Mucosa of rectum (tissue), 2 donors: ENCODE measurements around the gene LPAR5.
"Not testable (repeated sequence)": the region's sequence is repeated elsewhere in the genome, so short reads cannot be mapped to it uniquely, and the experiment has no call there.

Experiments used
- H3K27ac ChIP-seq, 2 donors: one replicate each; pipeline ENCODE4 v1.7.0; 2013; ENCODE audit warnings: inconsistent platforms in 2 of 2, low read depth in 2 of 2, low read length in 2 of 2
- H3K27me3 ChIP-seq, 2 donors: one replicate each; pipeline ENCODE4 v1.7.0; 2013; ENCODE audit warnings: low read length in 2 of 2; ENCODE audit not compliant: control insufficient read depth in 2 of 2, insufficient read depth in 2 of 2
- H3K36me3 ChIP-seq, 2 donors: one replicate each; pipeline ENCODE4 v1.7.0; 2013; ENCODE audit warnings: low read length in 2 of 2; ENCODE audit not compliant: control insufficient read depth in 2 of 2, insufficient read depth in 2 of 2
- H3K4me1 ChIP-seq, 2 donors: one replicate each; pipeline ENCODE4 v1.7.0; 2013; ENCODE audit warnings: low read length in 2 of 2, mild to moderate bottlenecking in 1 of 2; ENCODE audit not compliant: control insufficient read depth in 2 of 2, insufficient read depth in 2 of 2
- H3K4me3 ChIP-seq, 2 donors: one replicate each; pipeline ENCODE4 v1.7.0; 2013; ENCODE audit warnings: low read length in 2 of 2
- H3K9ac ChIP-seq, 2 donors: one replicate each; pipeline ENCODE4 v1.7.0; 2013; ENCODE audit warnings: low read length in 2 of 2, low read depth in 1 of 2, mild to moderate bottlenecking in 1 of 2
- H3K9me3 ChIP-seq, 2 donors: one replicate each; pipeline ENCODE4 v1.7.0; 2013; ENCODE audit warnings: low read length in 2 of 2; ENCODE audit not compliant: control insufficient read depth in 2 of 2
- donor health status: healthy.
- donor health status: Normal muscosa, but diverticular disease.

Gene LPAR5

DNA sequence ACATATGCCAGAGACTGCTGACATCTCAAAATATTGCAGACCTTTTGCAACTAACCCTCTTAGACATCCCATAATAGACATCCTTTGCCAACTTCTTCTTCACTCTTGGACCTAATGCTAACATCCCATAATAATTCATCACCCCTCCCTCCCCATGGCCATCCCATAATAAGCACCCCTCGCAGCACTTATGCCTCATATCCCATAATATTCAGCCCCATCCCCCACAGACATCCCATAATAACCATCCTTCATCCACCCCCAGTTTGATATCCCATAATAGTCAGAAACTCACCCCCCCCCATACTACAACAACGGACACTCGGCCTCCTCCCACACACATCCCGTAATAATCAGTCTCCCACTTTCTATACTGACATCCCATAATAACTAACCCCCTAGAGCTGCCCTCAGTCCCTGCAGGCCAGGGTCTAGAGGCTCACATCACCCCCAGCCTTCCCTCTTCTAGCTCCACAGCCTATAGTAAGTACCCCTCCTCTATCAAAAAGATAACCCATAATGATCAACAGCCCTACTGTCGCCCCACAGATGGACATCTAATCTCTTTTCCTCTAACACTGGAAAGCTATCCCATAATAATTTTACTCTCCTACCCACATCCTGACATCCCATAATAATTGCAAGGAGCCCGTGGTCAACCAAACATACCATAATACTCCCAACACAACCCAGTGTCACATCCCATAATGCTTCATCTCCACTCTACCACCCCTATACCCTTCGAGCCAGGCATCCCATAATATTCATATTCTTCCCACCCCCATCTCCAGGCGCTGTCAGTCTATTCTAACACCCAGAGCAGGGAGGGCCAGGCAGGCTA is 27.8 kb downstream of the LPAR5 start:
- H3K4me1 ChIP-seq = peaks cover 45 to 48% of the 10 kb centered on the region in 2 donors
- H3K36me3 ChIP-seq = peaks cover 2 to 4% of the 10 kb centered on the region in 2 donors
- H3K27me3 ChIP-seq = no peaks in the 10 kb centered on the region
- no peaks in the 10 kb centered on the region for H3K9me3 ChIP-seq
- H3K9ac ChIP-seq = no peak overlapping the region
- no peak overlapping the region for H3K4me3 ChIP-seq
- peak overlapping the region; percentile 90 to 95 for H3K27ac ChIP-seq

GRCh38 chr12:6606331-6607131 is 29.2 kb downstream of the LPAR5 start:
- H3K4me1 ChIP-seq = peaks cover 38 to 39% of the 10 kb centered on the region in 2 donors
- H3K27me3 ChIP-seq = no peaks in the 10 kb centered on the region
- peak overlapping the region; percentile 90 to 95 for H3K27ac ChIP-seq
- H3K9me3 ChIP-seq = no peaks in the 10 kb centered on the region
- H3K4me3 ChIP-seq = peak overlapping the region; percentile 86 to 88
- peaks cover 15 to 18% of the 10 kb centered on the region in 2 donors for H3K36me3 ChIP-seq
- peak overlapping the region; percentile 63 to 83 for H3K9ac ChIP-seq

GRCh38 chr12:6605421-6606330 is 30.1 kb downstream of the LPAR5 start:
- peak overlapping the region; percentile 90 to 95 for H3K27ac ChIP-seq
- peaks cover 23 to 27% of the 10 kb centered on the region in 2 donors for H3K36me3 ChIP-seq
- peak overlapping the region; percentile 63 to 83 for H3K9ac ChIP-seq
- H3K4me1 ChIP-seq = peaks cover 33 to 38% of the 10 kb centered on the region in 2 donors
- peak overlapping the region; percentile 86 to 88 for H3K4me3 ChIP-seq
- no peaks in the 10 kb centered on the region for H3K27me3 ChIP-seq
- no peaks in the 10 kb centered on the region for H3K9me3 ChIP-seq

GRCh38 chr12:6604259-6605029 is 31.3 kb downstream of the LPAR5 start:
- no peaks in the 10 kb centered on the region for H3K27me3 ChIP-seq
- H3K4me3 ChIP-seq = peak overlapping the region; percentile 86 to 88
- no peaks in the 10 kb centered on the region for H3K9me3 ChIP-seq
- H3K36me3 ChIP-seq = peaks cover 36 to 39% of the 10 kb centered on the region in 2 donors
- H3K27ac ChIP-seq = no peak overlapping the region
- H3K9ac ChIP-seq = no peak overlapping the region
- H3K4me1 ChIP-seq = peaks cover 33 to 38% of the 10 kb centered on the region in 2 donors

- peak overlapping the region; percentile 20 to 22 for H3K4me3 ChIP-seq
- no peaks in the 10 kb centered on the region for H3K27me3 ChIP-seq
- H3K4me1 ChIP-seq = peaks cover 31 to 37% of the 10 kb centered on the region in 2 donors
- no peak overlapping the region for H3K9ac ChIP-seq
- peaks cover 47% of the 10 kb centered on the region in 2 donors for H3K36me3 ChIP-seq
- H3K27ac ChIP-seq = peak overlapping the region in 1 of 2 donors; percentile 5
- no peaks in the 10 kb centered on the region for H3K9me3 ChIP-seq
Measured at GRCh38 chr12:6603095-6603567, 32.6 kb downstream of the LPAR5 start.

DNA sequence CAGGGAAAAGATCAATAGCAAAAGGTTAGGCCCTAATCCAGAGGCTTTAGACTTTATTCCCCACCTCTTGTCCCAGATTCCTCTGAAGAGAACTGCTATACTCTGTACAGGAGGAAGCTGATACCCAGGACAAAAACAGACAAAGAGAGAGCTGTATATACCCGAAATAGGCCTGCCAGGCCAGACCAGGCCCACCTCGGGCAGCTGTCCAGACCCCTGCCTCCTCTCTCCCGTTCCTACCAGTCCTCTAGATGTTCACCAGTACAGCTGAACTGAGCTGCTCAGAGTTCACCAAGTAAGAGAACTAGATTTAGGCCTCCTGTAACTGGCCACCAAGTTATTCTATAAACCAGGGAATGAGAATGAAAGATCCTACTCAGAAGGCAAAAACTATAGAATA is 33.2 kb downstream of the LPAR5 start:
- Histone ChIP-seq H3K36me3 (peaks cover 53% of the 10 kb centered on the region in 2 donors), H3K27me3 (no peaks in the 10 kb centered on the region), H3K27ac (no peak overlapping the region), H3K9me3 (no peaks in the 10 kb centered on the region), H3K4me1 (peaks cover 25 to 31% of the 10 kb centered on the region in 2 donors), H3K4me3 (peak overlapping the region in 1 of 2 donors; percentile 22), H3K9ac (no peak overlapping the region)

DNA sequence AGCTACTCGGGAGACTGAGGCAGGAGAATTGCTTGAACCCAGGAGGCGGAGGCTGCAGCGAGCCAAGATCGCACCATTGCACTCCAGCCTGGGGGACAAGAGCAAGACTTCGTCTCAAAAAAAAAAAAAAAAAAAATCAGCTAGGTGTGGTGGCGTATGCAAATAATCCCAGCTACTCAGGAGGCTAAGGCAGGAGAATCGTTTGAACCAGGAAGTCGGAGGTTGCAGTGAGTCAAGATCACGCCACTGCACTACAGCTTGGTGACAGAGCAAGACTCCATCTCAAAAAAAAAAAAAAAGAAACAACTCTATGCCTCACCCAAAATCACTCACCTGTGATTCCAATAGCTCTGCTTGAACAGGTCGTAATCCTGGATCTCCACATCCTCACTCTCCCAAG is 40.1 kb downstream of the LPAR5 start:
- not testable (repeated sequence) for H3K9me3 ChIP-seq, H3K27ac ChIP-seq, H3K9ac ChIP-seq, H3K27me3 ChIP-seq, H3K4me1 ChIP-seq, H3K4me3 ChIP-seq
- peaks cover 81 to 84% of the 10 kb centered on the region in 2 donors for H3K36me3 ChIP-seq

GRCh38 chr12:6592087-6592486 is 43.7 kb downstream of the LPAR5 start:
- no peaks in the 10 kb centered on the region for H3K4me1 ChIP-seq
- no peaks in the 10 kb centered on the region for H3K9me3 ChIP-seq
- peaks cover 77 to 81% of the 10 kb centered on the region in 2 donors for H3K36me3 ChIP-seq
- no peak overlapping the region for H3K27ac ChIP-seq
- H3K4me3 ChIP-seq = no peak overlapping the region
- H3K9ac ChIP-seq = no peak overlapping the region
- no peaks in the 10 kb centered on the region for H3K27me3 ChIP-seq

GRCh38 chr12:6586569-6586968 is 49.2 kb downstream of the LPAR5 start:
- not testable (repeated sequence) for H3K27ac ChIP-seq

More at GRCh38 chr12:6586569-6586968, 49.2 kb downstream of the LPAR5 start:
- not testable (repeated sequence) for H3K4me3 ChIP-seq, H3K9ac ChIP-seq, H3K27me3 ChIP-seq, H3K4me1 ChIP-seq, H3K9me3 ChIP-seq
- peaks cover 65 to 82% of the 10 kb centered on the region in 2 donors for H3K36me3 ChIP-seq
